ENCODE measurements around the gene BOK.

BOK gene

DNA sequence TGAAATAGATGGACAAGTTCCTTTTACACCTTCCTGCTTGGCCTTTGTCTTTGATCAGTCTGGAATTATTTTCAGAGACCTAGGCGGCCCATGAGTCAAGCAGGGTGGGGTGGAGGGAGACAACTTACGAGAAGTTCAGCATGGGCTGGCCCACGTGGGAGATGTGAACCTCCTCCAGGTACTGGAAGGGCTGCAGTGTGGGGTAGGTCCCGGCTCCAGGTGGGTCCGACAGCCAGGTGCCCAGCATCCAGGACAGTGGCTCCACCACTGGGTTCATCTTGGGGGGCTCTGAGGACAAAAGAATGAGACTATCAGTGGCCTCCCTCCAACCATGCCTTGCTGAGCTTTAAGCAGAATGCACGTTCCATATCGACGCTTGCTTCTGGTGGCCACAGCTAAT is 47.6 kb downstream of the BOK start:
- DNase-seq, result no peak

DNA sequence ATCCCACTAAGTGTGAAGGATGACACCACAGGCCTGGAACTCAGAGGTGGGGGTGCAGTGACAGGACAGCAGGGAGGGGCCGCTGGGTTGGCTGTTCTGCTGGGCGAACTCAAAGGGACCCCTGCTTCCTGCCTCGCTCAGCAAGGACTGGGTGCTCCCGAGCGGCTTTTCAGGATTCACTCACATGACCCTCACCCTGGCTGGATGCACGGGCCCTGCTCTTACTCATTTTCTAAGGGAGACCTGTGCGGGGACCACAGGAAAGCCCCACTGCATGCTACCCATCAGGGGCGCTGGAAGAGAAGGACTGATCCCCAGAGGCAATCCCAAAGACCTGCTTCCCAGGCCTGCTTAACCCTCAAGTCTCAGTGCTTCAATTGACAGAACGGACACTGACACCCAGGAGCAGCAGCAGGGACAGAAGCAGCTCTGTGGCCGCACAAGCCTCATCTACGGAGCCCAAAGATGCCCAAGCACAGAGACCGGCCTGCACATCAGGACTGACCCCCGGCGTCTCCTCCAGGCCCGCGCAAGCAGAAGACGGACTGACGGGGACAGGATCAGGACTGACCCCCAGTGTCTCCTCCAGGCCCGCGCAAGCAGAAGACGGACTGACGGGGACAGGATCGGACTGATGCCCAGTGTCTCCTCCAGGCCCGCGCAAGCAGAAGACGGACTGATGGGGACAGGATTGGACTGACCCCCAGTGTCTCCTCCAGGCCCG is 48.8 kb downstream of the BOK start:
- DNase-seq, result no peak

GRCh38 chr2:241608881-241609280 is 50.3 kb downstream of the BOK start:
- DNase-seq, result no peak

- DNase-seq, result peak; percentile 68
These were observed 51.6 kb downstream of the BOK start for GRCh38 chr2:241609859-241610793.

GRCh38 chr2:241611062-241611461 is 52.5 kb downstream of the BOK start:
- DNase-seq, result no peak

- DNase-seq, result no peak
These were observed 53.8 kb downstream of the BOK start for GRCh38 chr2:241612156-241613016.

- no peak for DNase-seq
These were observed 54.7 kb downstream of the BOK start for GRCh38 chr2:241613017-241613780.

DNA sequence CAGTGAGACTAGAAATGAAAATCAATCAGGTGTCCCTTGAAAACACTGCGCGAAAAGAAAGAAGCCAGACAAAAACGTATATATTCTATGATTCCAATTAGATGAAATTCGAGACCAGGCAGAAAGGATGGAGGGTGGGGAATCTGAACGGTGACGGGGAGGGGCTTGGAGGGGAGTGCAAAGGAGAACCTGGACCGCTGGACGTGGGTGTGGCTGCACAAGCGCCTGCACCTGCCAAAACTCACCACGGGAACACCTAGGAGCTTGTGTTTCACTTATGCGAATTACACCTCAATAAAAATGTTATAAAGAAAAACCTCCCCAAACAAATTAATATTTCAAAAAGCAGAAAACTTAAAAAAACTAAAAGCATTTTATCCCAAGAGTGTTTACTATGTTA is 56.5 kb downstream of the BOK start:
- no peak for DNase-seq

GRCh38 chr2:241615522-241616052 is 57.0 kb downstream of the BOK start:
- DNase-seq, result no peak

GRCh38 chr2:241616168-241617125 is 57.9 kb downstream of the BOK start:
- no peak for DNase-seq

DNA sequence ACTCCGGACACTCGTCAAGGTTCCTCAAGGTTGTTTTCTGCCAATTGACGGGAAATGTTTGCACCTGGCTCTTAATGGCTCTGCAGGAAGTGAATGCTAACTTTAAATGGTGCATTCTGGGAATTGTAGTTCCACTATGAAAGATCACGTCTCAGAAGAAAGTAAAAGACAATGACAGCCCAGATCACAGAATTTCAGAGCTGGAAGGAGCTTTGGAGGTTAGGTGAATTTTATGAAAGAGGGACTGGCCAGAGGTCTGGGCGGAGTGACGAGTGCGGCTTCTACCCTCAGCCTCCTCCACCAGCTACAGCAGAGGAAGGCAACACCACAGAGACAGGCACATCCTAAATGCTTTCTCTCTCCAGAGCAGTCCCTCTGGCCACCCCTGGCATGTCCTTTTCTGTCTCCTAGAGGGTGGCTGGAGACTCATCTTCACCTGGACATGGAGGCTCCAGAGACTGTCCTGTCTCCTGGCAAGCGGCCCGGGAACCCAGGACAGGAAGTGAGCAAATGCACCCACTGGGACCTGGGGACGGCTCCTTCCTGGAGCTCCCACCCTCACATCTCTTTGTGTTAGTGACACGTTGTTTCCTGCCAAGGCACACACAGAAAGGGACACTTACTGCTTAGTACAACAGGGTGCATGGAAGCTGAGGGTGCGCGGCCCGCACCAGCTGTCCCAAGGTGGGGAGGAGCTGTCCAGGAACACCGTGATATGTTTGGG is 59.0 kb downstream of the BOK start:
- DNase-seq, result peak; percentile 23

GRCh38 chr2:241618296-241618805 is 59.8 kb downstream of the BOK start:
- no peak for DNase-seq

DNA sequence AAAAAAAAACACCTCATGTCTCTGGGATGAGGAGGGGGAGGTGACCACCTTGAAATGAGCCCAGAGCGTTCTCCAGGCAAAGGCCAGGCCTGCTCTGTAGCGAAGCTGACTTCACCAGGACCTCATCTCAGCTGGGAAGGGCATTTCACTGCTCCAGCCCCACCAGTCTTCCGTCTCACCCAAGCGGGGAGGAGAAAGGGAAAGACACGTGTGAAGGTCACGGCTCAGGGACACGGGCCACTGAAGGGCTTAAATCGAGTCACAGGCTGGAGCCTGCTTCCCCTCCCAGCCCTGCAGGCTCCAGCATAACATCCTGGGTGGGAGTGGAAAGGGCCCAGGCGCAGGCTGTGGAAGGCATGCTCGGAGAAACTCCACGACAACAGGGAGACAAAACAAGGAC is 60.3 kb downstream of the BOK start:
- no peak for DNase-seq

DNA sequence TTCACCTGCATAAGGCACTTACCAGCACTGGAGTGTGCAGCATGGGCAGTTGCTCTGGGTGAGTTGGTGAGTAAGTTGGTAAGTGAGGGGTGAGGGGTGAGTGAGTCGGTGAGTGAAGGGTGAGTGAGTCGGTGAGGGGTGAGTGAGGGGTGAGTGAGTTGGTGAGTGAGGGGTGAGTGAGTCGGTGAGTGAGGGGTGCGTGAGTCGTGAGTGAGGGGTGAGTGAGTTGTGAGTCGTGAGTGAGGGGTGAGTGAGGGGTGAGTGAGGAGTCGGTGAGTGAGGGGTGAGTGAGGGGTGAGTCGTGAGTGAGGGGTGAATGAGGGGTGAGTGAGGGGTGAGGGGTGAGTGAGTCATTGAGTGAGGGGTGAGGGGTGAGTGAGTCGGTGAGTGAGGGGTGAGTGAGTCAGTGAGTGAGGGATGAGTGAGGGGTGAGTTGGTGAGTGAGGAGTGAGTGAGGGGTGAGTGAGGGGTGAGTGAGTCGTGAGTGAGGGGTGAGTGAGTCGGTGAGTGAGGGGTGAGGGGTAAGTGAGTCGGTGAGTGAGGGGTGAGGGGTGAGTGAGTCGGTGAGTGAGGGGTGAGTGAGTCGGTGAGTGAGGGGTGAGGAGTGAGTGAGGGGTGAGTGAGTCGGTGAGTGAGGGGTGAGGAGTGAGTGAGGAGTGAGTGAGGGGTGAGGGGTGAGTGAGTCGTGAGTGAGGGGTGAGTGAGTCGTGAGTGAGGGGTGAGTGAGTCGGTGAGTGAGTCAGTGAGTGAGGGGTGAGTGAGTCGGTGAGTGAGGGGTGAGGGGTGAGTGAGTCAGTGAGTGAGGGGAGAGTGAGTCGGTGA is 61.3 kb downstream of the BOK start:
- DNase-seq, result no peak

DNA sequence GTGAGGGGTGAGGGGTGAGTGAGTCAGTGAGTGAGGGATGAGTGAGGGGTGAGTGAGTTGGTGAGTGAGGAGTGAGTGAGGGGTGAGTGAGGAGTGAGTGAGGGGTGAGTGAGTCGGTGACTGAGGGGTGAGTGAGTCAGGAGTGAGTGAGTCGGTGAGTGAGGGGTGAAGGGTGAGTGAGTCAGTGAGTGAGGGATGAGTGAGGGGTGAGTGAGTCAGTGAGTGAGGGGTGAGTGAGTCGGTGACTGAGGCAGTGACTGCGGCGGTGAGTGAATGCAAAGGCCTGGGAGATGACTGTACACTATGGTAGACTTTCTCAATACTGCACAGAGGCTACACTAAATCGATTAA is 61.8 kb downstream of the BOK start:
- DNase-seq, result no peak
